K562 (cell line): ENCODE results near the gene MKLN1. TPM values are rescaled to one million over a fixed set of nuclear protein-coding genes. Genes with fewer than 3 reads are reported as not detected.

Experiments
- ATAC-seq: fragments of 200-7000 bp; cut with Tn5 transposase; 3 replicates; pipeline ENCODE4 v1.9.1; 2020; ENCODE audit warnings: moderate library complexity
- BruUV-seq: library from RNA; stranded (reverse); fragments of 400-500 nt; replicated peaks from 2 replicates; lab custom pipeline; 2021; lab: Mats Ljungman, UMichigan
- CTCF ChIA-PET: fragments of 300-600 bp; formaldehyde crosslinking; extraction: SDS; loops from one replicate; lab custom pipeline; 2021; ENCODE audit warnings: low intra/inter-chr PET ratio; lab: Yijun Ruan, JAX
- POLR2A ChIA-PET: fragments of 300-600, 350-650 bp; sonication (Branson Sonifier 250); formaldehyde crosslinking; extraction: SDS; loops from one replicate; lab custom pipeline; 2021; ENCODE audit warnings: antibody characterized with exemption, inconsistent platforms; lab: Yijun Ruan, JAX
- DNase-seq, 4 experiments: peaks; one replicate each; pipeline versions ENCODE4 v3.0.0 to v3.0.0-alpha.2; 2011 to 2018; ENCODE audit warnings: low spot score in 3 of 4, mixed read lengths in 3 of 4; ENCODE audit errors: extremely low read depth in 1 of 4
- FAIRE-seq: peaks from 2 replicates; lab custom pipeline; 2011; peaks lifted over from hg19 to GRCh38; lab: Jason Lieb, UNC
- H2AFZ ChIP-seq: 2 replicates; pipeline ENCODE4 v1.6.0; 2011; ENCODE audit warnings: low read depth, low read length, control low read depth, inconsistent platforms
- H3K27ac ChIP-seq: fragments of 200-600 bp; 3 replicates; pipeline ENCODE4 v1.8.0; 2011; ENCODE audit warnings: low read depth, mild to moderate bottlenecking, control low read depth, inconsistent platforms, low read length, moderate library complexity, mixed read lengths; ENCODE audit errors: extremely low read depth
- H3K27me3 ChIP-seq, 2 experiments: fragments of 300-600 bp in 1 of 2; 2 replicates in 1 of 2; 3 replicates in 1 of 2; pipeline versions ENCODE4 v1.6.0 to v1.8.0; 2011; ENCODE audit warnings: inconsistent platforms in 2 of 2, low read length in 2 of 2, mild to moderate bottlenecking in 1 of 2, mixed read lengths in 1 of 2, moderate library complexity in 1 of 2; ENCODE audit not compliant: control insufficient read depth in 2 of 2, insufficient read depth in 2 of 2
- H3K36me3 ChIP-seq: fragments of 300-600 bp; 3 replicates; pipeline ENCODE4 v1.8.0; 2011; ENCODE audit warnings: mild to moderate bottlenecking, low read length, inconsistent platforms; ENCODE audit not compliant: control insufficient read depth, insufficient read depth
- H3K4me1 ChIP-seq, 2 experiments: fragments of 200-600 bp in 1 of 2; replicated peaks in 1 of 2; 2 replicates in 1 of 2; 3 replicates in 1 of 2; pipeline versions ENCODE4 v1.5.1 to v1.8.0; 2011; ENCODE audit warnings: inconsistent platforms in 2 of 2, low read length in 2 of 2, mild to moderate bottlenecking in 1 of 2, mixed read lengths in 1 of 2, moderate library complexity in 1 of 2; ENCODE audit not compliant: control insufficient read depth in 2 of 2, insufficient read depth in 2 of 2
- H3K4me2 ChIP-seq: 2 replicates; pipeline ENCODE4 v1.6.1; 2011; ENCODE audit warnings: low read length, control low read depth, inconsistent platforms, mixed read lengths; ENCODE audit not compliant: insufficient read depth
- H3K4me3 ChIP-seq: fragments of 200-600 bp; sonication (generic), shearing (Covaris generic); 2 replicates; pipeline ENCODE4 v1.5.1; 2016; ENCODE audit warnings: control low read depth, inconsistent platforms
- H3K79me2 ChIP-seq: fragments of 200-600 bp; 3 replicates; pipeline ENCODE4 v1.8.0; 2011; ENCODE audit warnings: low read length, inconsistent platforms; ENCODE audit not compliant: control insufficient read depth, insufficient read depth
- H3K9ac ChIP-seq, 2 experiments: 2 replicates each; pipeline versions ENCODE4 v1.6.0 to v1.6.1; 2011; ENCODE audit warnings: low read depth in 2 of 2, low read length in 2 of 2, control low read depth in 1 of 2, inconsistent platforms in 1 of 2, mild to moderate bottlenecking in 1 of 2, mixed read lengths in 1 of 2; ENCODE audit not compliant: insufficient read depth in 1 of 2
- H3K9me1 ChIP-seq: one replicate; pipeline ENCODE4 v1.6.0; 2011; ENCODE audit warnings: inconsistent platforms, mild to moderate bottlenecking, low read length, moderate library complexity; ENCODE audit not compliant: control insufficient read depth, insufficient read depth
- H3K9me3 ChIP-seq: replicated peaks from 2 replicates; pipeline ENCODE4 v1.5.1; 2011; ENCODE audit warnings: low read depth, low read length, inconsistent platforms; ENCODE audit not compliant: control insufficient read depth, insufficient read depth
- H4K20me1 ChIP-seq: replicated peaks from 2 replicates; pipeline ENCODE4 v1.6.1; 2011; ENCODE audit warnings: low read length, inconsistent platforms, mixed read lengths; ENCODE audit not compliant: control insufficient read depth, insufficient read depth
- ADNP ChIP-seq: fragments of 200-800 bp; sonication (Bioruptor generic); IDR thresholded peaks from 2 replicates; pipeline ENCODE4 v1.6.1; 2016; ENCODE audit warnings: missing genetic modification characterization, missing compliant biosample characterization
- BACH1 ChIP-seq: fragments of 200-800 bp; sonication (Bioruptor generic); IDR thresholded peaks from 2 replicates; pipeline ENCODE4 v1.6.1; 2016; ENCODE audit warnings: missing genetic modification characterization, missing compliant biosample characterization
- ETV6 ChIP-seq, 3 experiments: fragments of 150-350 bp in 1 of 3; sonication (generic) in 1 of 3; formaldehyde crosslinking in 1 of 3; IDR thresholded peaks; 2 replicates each; pipeline versions ENCODE4 v1.6.1 to v1.8.0; 2014 to 2022; ENCODE audit warnings: borderline replicate concordance in 2 of 3, low read depth in 2 of 3, antibody characterized with exemption in 1 of 3, low read length in 1 of 3, mild to moderate bottlenecking in 1 of 3, missing genetic modification reagents in 1 of 3
- HDGF ChIP-seq: fragments of 450-650 bp; IDR thresholded peaks from 2 replicates; pipeline ENCODE4 v1.6.1; 2016
- HIVEP1 ChIP-seq: fragments of 250-450 bp; sonication (Bioruptor Pico); IDR thresholded peaks from 2 replicates; pipeline ENCODE4 v1.4.0; 2020; ENCODE audit warnings: mild to moderate bottlenecking
- HNRNPLL ChIP-seq: fragments of 200-400 bp; formaldehyde crosslinking; IDR thresholded peaks from 2 replicates; pipeline ENCODE4 v1.6.1; 2017; ENCODE audit warnings: low read length, low read depth, mild to moderate bottlenecking; ENCODE audit not compliant: poor library complexity, severe bottlenecking
- JUN ChIP-seq, 2 experiments: sonication (generic) in 1 of 2; formaldehyde crosslinking in 1 of 2; IDR thresholded peaks; 2 replicates each; pipeline versions ENCODE4 v1.6.1 to v1.8.0; 2012 to 2022; ENCODE audit warnings: borderline replicate concordance in 2 of 2, mild to moderate bottlenecking in 2 of 2, improper control_type of control experiment in 1 of 2, low read depth in 1 of 2, low read length in 1 of 2, missing genetic modification reagents in 1 of 2
- JUND ChIP-seq, 2 experiments: IDR thresholded peaks; 2 replicates in 1 of 2; 3 replicates in 1 of 2; pipeline ENCODE4 v1.6.1; 2011; ENCODE audit warnings: borderline replicate concordance in 2 of 2, low read depth in 2 of 2, low read length in 2 of 2, improper control_type of control experiment in 1 of 2, missing biosample characterization in 1 of 2, missing genetic modification characterization in 1 of 2, missing genetic modification reagents in 1 of 2
- MAZ ChIP-seq, 2 experiments: fragments of 450-650 bp in 1 of 2; sonication (generic) in 1 of 2; formaldehyde crosslinking; IDR thresholded peaks in 1 of 2; conservative IDR thresholded peaks in 1 of 2; 2 replicates each; pipeline versions ENCODE4 v1.4.0 to v1.5.0; 2020; ENCODE audit warnings: mild to moderate bottlenecking in 1 of 2, missing genetic modification reagents in 1 of 2
- MXI1 ChIP-seq: IDR thresholded peaks from 2 replicates; pipeline ENCODE4 v1.6.1; 2011; ENCODE audit warnings: low read depth, mild to moderate bottlenecking, improper control_type of control experiment, low read length
- PHF21A ChIP-seq: fragments of 450-650 bp; IDR thresholded peaks from 2 replicates; pipeline ENCODE4 v1.6.1; 2017; ENCODE audit warnings: low read depth, borderline replicate concordance
- SMARCE1 ChIP-seq: fragments of 450-650 bp; IDR thresholded peaks from 2 replicates; pipeline ENCODE4 v1.7.1; 2016; ENCODE audit warnings: mild to moderate bottlenecking
- SUPT5H ChIP-seq: fragments of 450-650 bp; IDR thresholded peaks from 2 replicates; pipeline ENCODE4 v1.6.1; 2016
- ZC3H11A ChIP-seq: IDR thresholded peaks from 2 replicates; pipeline ENCODE4 v1.6.1; 2012; ENCODE audit warnings: low read depth, low read length, improper control_type of control experiment
- ZFP30 ChIP-seq: fragments of 250-450 bp; sonication (Bioruptor Pico); IDR thresholded peaks from 2 replicates; pipeline ENCODE4 v1.8.0; 2022; ENCODE audit warnings: moderate library complexity, mild to moderate bottlenecking, inconsistent platforms, borderline replicate concordance
- ZNF217 ChIP-seq: sonication (generic); formaldehyde crosslinking; IDR thresholded peaks from 2 replicates; pipeline ENCODE4 v1.8.0; 2022; ENCODE audit warnings: mild to moderate bottlenecking, missing genetic modification reagents
- ZNF239 ChIP-seq: fragments of 250-450 bp; sonication (Bioruptor Pico); IDR thresholded peaks from 2 replicates; pipeline ENCODE4 v1.4.0; 2020; ENCODE audit warnings: mild to moderate bottlenecking
- WGBS: fragments of 100-300 bp; shearing (Covaris generic); methylation state at CpG from one replicate; pipeline ENCODE4 v1.1.6; 2016; ENCODE audit warnings: low coverage, mixed read lengths; ENCODE audit not compliant: insufficient coverage; ENCODE audit errors: missing lambda C conversion rate; 5-methylcytosine and 5-hydroxymethylcytosine counted together
- in situ Hi-C: fragments of 300-500 bp; cut with MboI; formaldehyde crosslinking; loops from 4 replicates; pipeline ENCODE4 v1.15.0; 2018; ENCODE audit warnings: inconsistent platforms, mixed read lengths
- intact Hi-C: fragments of 100-400 bp; cut with micrococcal nuclease; formaldehyde crosslinking; loops from 2 replicates; pipeline ENCODE4 v1.14.2; 2022
- polyA plus RNA-seq, 8 experiments: library from polyadenylated mRNA; depleted of rRNA in 4 of 8; stranded (reverse) in 5 of 8; unstranded in 3 of 8; fragments of >200 nt; fragmentation: Nextera tagmentation in 2 of 8; fragmentation: Illumina TruSeq in 1 of 8; extraction: Ambion mirVana in 2 of 8; extraction: Trizol in 1 of 8; gene quantifications; 2 replicates each; pipeline versions ENCODE4 v1.2.1 to v1.2.3, GENCODE V29; 2011 to 2014; ENCODE audit warnings: inconsistent platforms in 1 of 8, missing spikeins in 1 of 8
- total RNA-seq, 7 experiments: library from RNA; depleted of rRNA in 6 of 7; stranded (reverse); fragments of >200 nt in 6 of 7; fragmentation: Illumina TruSeq in 2 of 7; extraction: Trizol in 2 of 7; gene quantifications; 2 replicates each; pipeline versions ENCODE4 v1.2.1 to v1.2.3, GENCODE V29; 2011 to 2021; ENCODE audit warnings: low replicate concordance in 1 of 7
- TF ChIP-seq, protein P1 (sequence below): fragments of 250-450 bp; sonication (Bioruptor Pico); IDR thresholded peaks from 2 replicates; pipeline ENCODE4 v1.8.0; 2022; ENCODE audit warnings: moderate library complexity, mild to moderate bottlenecking, inconsistent platforms
- TF ChIP-seq, protein P2 (sequence below): fragments of 450-650 bp; IDR thresholded peaks from 2 replicates; pipeline ENCODE4 v1.6.1; 2018; ENCODE audit warnings: mild to moderate bottlenecking, low read depth; ENCODE audit not compliant: partially characterized antibody

Gene MKLN1
- total and polyA plus RNA-seq, 9 of the 15 experiments (the other 6 are each of a cell fraction or from before 2014, with no cell fraction given): 18.6 to 80.4 (median 56.0) TPM

DNA sequence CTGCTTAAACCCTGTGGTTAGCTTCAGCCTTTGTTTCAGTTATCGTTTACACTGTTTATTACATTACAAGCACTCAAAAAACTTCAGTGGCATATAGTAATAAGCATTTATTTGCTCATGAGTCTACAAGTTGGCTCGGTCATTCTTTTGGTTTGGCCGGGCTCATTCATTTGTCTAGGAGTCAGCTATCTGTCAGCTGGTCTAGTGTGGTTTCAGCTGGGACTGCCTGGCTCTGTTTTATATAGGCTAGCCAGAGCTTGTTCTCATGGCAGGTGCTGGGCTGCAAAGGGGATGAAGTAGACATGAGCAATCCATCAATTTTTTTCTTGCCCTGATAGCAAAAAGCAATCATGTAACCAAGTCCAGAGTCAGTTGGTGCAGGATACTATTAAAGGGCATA is 103.6 kb downstream of the MKLN1 start:
- Histone ChIP-seq H3K4me1 (no peaks in the 10 kb centered on the region), H3K27ac (no peak overlapping the region), H3K79me2 (no peaks in the 10 kb centered on the region), H2AFZ (no peak overlapping the region), H3K9me3 (no peaks in the 10 kb centered on the region), H3K4me3 (no peak overlapping the region), H3K36me3 (peaks cover 41% of the 10 kb centered on the region), H3K4me2 (no peak overlapping the region), H4K20me1 (no peaks in the 10 kb centered on the region), H3K9me1 (no peaks in the 10 kb centered on the region), H3K9ac (no peak overlapping the region), H3K27me3 (no peaks in the 10 kb centered on the region)
- ChIA-PET CTCF (no interaction called here), POLR2A (interaction anchor here (0.6 to 1.3 kb wide), 3 partner anchors 9 to 66 kb away, joined by 3 read pairs; no protein-coding TSS in a partner anchor)
- in situ Hi-C loops: no loop called here
- 89% methylated on average over 3 of the region's 3 CpGs for WGBS
- ATAC-seq: no peak
- no TSS peak for BruUV-seq
- no peak for TF ChIP-seq MXI1
- no peak for TF ChIP-seq HDGF
- TF ChIP-seq, protein P1, sequence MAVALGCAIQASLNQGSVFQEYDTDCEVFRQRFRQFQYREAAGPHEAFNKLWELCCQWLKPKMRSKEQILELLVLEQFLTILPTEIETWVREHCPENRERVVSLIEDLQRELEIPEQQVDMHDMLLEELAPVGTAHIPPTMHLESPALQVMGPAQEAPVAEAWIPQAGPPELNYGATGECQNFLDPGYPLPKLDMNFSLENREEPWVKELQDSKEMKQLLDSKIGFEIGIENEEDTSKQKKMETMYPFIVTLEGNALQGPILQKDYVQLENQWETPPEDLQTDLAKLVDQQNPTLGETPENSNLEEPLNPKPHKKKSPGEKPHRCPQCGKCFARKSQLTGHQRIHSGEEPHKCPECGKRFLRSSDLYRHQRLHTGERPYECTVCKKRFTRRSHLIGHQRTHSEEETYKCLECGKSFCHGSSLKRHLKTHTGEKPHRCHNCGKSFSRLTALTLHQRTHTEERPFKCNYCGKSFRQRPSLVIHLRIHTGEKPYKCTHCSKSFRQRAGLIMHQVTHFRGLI (CRISPR knock-in tag): no peak
- TF ChIP-seq SUPT5H: no peak
- no peak for TF ChIP-seq SMARCE1
- no peak for TF ChIP-seq ZC3H11A
- no peak for TF ChIP-seq HIVEP1
- TF ChIP-seq MAZ (CRISPR knock-in tag; conservative IDR thresholded peaks at IDR 0.05 in 1 of 2, IDR thresholded peaks at IDR 0.05 in 1 of 2): no peak
- no peak for TF ChIP-seq ZFP30 (CRISPR knock-in tag)
- no peak for TF ChIP-seq ADNP (tag)
- no peak for TF ChIP-seq HNRNPLL
- TF ChIP-seq ETV6 (IDR thresholded peaks at IDR 0.05; ENCODE audit: borderline replicate concordance in 1 of 2, low read depth in 2 of 2, low read length in 1 of 2): no peak
- no peak for TF ChIP-seq ETV6 (CRISPR knock-in tag; IDR thresholded peaks at IDR 0.05; ENCODE audit: borderline replicate concordance)
- TF ChIP-seq ZNF217 (CRISPR knock-in tag): no peak
- no peak for TF ChIP-seq JUN (IDR thresholded peaks at IDR 0.05; ENCODE audit: borderline replicate concordance, low read depth, low read length)
- TF ChIP-seq JUN (CRISPR knock-in tag; IDR thresholded peaks at IDR 0.05; ENCODE audit: borderline replicate concordance): no peak
- TF ChIP-seq, protein P2, sequence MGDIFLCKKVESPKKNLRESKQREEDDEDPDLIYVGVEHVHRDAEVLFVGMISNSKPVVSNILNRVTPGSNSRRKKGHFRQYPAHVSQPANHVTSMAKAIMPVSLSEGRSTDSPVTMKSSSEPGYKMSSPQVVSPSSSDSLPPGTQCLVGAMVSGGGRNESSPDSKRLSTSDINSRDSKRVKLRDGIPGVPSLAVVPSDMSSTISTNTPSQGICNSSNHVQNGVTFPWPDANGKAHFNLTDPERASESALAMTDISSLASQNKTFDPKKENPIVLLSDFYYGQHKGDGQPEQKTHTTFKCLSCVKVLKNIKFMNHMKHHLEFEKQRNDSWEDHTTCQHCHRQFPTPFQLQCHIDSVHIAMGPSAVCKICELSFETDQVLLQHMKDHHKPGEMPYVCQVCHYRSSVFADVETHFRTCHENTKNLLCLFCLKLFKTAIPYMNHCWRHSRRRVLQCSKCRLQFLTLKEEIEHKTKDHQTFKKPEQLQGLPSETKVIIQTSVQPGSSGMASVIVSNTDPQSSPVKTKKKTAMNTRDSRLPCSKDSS: no peak
- no peak for TF ChIP-seq BACH1 (tag)
- no peak for TF ChIP-seq ZNF239
- no peak for TF ChIP-seq PHF21A
- no peak for TF ChIP-seq JUND (IDR thresholded peaks at IDR 0.05; ENCODE audit: borderline replicate concordance, low read depth, low read length)
- no peak for TF ChIP-seq JUND (tag; IDR thresholded peaks at IDR 0.05; ENCODE audit: borderline replicate concordance, low read depth, low read length)
- FAIRE-seq: no peak
- DNase-seq: no peak
- intact Hi-C loops: no loop called here
